Kidney (tissue), 14 donors: ENCODE data around the gene PDCD5. TPM values are rescaled to one million over a fixed set of nuclear protein-coding genes. Genes with fewer than 3 reads are reported as not detected.

Experiments
- DNase-seq, 5 donors: peaks; one replicate each; pipeline ENCODE4 v3.0.0-alpha.2; 2013 to 2020
- FAIRE-seq: peaks from 2 replicates; lab custom pipeline; 2012; peaks lifted over from hg19 to GRCh38; lab: Jason Lieb, UNC
- H3K27ac ChIP-seq, 2 donors: one replicate each; pipeline ENCODE4 v1.7.0; 2013; ENCODE audit warnings: low read depth in 2 of 2, low read length in 2 of 2, inconsistent platforms in 1 of 2
- H3K27me3 ChIP-seq: one replicate; pipeline ENCODE4 v1.7.1; 2013; ENCODE audit warnings: low read length, inconsistent platforms; ENCODE audit not compliant: control insufficient read depth, insufficient read depth
- H3K36me3 ChIP-seq, 3 donors: one replicate each; pipeline versions ENCODE4 v1.7.0 to v1.7.1; 2013; ENCODE audit warnings: low read length in 3 of 3, control low read depth in 1 of 3, inconsistent platforms in 1 of 3; ENCODE audit not compliant: insufficient read depth in 3 of 3, control insufficient read depth in 2 of 3
- H3K4me1 ChIP-seq, 3 donors: one replicate each; pipeline versions ENCODE4 v1.7.0 to v1.7.1; 2013; ENCODE audit warnings: low read length in 3 of 3, inconsistent platforms in 1 of 3, low read depth in 1 of 3; ENCODE audit not compliant: control insufficient read depth in 2 of 3, insufficient read depth in 2 of 3
- H3K4me3 ChIP-seq, 3 donors: one replicate each; pipeline versions ENCODE4 v1.7.0 to v1.8.1; 2013; ENCODE audit warnings: low read length in 3 of 3, control low read depth in 1 of 3, inconsistent platforms in 1 of 3
- H3K9ac ChIP-seq, 3 donors: one replicate each; pipeline versions ENCODE4 v1.7.0 to v1.7.1; 2013; ENCODE audit warnings: low read length in 3 of 3, control low read depth in 1 of 3, inconsistent platforms in 1 of 3
- H3K9me3 ChIP-seq, 3 donors: one replicate each; pipeline versions ENCODE4 v1.7.0 to v1.7.1; 2013; ENCODE audit warnings: low read length in 3 of 3, control low read depth in 1 of 3, inconsistent platforms in 1 of 3; ENCODE audit not compliant: control insufficient read depth in 2 of 3, insufficient read depth in 1 of 3
- intact Hi-C: fragments of 100-400 bp; cut with DNase I; formaldehyde crosslinking; loops from one replicate; pipeline ENCODE4 v1.11.1; 2022
- polyA plus RNA-seq: library from polyadenylated mRNA; stranded (reverse); fragments of 350-450 nt; fragmentation: Illumina TruSeq; extraction: RNeasy Lipid Tissue Mini Kit (QIAGEN cat#74804); gene quantifications from one replicate; pipeline ENCODE4 v1.2.3, GENCODE V29; 2014; ENCODE audit warnings: low read depth, low replicate concordance; ENCODE audit not compliant: insufficient read depth
- total RNA-seq: library from RNA; stranded (reverse); fragmentation: NEBNext Ultra II Directional; extraction: Animal tissue kit (Norgen Biotek cat#: 25700); gene quantifications from one replicate; pipeline ENCODE4 v1.2.1, GENCODE V29; 2021
- TF ChIP-seq, protein P1 (sequence below): IDR thresholded peaks from 3 replicates; pipeline ENCODE4 v1.5.1; 2012; ENCODE audit warnings: mild to moderate bottlenecking, moderate library complexity, borderline replicate concordance; ENCODE audit not compliant: insufficient read depth; ENCODE audit errors: extremely low read depth
- donor health status: control.
- donor health status: control.
- donor health status: control.
- donor health status: control.
- donor health status: control.
- donor health status: DM: yes; HTN: yes; CAD: no.
- donor health status: Normal renal cell carcinoma (clear cell type).

Gene PDCD5
- total and polyA plus RNA-seq, 2 donors from 2014 or later, result 62.6 to 116 TPM

DNA sequence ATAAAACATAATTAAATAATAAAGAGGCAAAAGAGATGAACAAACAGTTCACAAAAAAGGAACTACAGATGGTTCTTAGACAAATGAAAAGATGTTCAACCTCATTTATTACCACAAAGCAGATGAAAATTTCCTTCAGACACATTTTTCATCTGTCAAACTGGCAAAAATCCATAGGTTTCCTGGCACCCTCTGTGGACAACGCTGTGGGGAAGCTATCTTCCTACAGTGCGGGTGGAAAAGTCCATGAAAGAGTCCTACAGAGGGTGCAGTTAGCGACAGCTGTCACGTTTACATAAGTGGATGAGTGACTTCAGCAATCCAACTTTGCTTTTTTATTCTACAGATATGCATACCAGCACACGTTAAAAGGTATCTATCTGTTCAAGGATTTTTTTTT is 30.3 kb upstream of the PDCD5 start:
- Histone ChIP-seq H3K27ac (no peak overlapping the region), H3K4me3 (no peak overlapping the region), H3K9me3 (no peaks in the 10 kb centered on the region), H3K27me3 (no peaks in the 10 kb centered on the region), H3K9ac (no peak overlapping the region), H3K36me3 (no peaks in the 10 kb centered on the region), H3K4me1 (no peaks in the 10 kb centered on the region)
- FAIRE-seq (no peak), DNase-seq (no peak)
- intact Hi-C loops, result no loop called here
- TF ChIP-seq, protein P1, sequence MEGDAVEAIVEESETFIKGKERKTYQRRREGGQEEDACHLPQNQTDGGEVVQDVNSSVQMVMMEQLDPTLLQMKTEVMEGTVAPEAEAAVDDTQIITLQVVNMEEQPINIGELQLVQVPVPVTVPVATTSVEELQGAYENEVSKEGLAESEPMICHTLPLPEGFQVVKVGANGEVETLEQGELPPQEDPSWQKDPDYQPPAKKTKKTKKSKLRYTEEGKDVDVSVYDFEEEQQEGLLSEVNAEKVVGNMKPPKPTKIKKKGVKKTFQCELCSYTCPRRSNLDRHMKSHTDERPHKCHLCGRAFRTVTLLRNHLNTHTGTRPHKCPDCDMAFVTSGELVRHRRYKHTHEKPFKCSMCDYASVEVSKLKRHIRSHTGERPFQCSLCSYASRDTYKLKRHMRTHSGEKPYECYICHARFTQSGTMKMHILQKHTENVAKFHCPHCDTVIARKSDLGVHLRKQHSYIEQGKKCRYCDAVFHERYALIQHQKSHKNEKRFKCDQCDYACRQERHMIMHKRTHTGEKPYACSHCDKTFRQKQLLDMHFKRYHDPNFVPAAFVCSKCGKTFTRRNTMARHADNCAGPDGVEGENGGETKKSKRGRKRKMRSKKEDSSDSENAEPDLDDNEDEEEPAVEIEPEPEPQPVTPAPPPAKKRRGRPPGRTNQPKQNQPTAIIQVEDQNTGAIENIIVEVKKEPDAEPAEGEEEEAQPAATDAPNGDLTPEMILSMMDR, result no peak

DNA sequence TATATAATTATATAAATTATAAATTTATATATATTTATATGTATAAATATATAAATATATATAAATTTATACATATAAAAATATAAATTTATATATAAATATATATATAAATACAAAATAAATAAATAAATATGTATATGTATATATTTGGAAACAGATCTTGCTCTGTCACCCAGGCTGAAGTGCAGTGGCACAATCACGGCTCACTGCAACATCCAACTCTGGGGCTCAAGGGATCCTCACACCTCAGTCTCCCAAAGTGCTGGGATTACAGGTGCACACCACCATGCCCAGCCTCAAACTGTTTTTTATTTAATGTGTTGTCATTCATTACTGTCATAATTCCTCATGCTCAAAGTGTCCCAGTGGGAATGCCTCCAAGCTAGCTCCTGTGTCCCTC is 25.2 kb upstream of the PDCD5 start:
- DNase-seq (no peak), FAIRE-seq (no peak)
- no peaks in the 10 kb centered on the region for H3K36me3 ChIP-seq
- H3K4me1 ChIP-seq, result no peaks in the 10 kb centered on the region
- TF ChIP-seq, protein P1, result no peak
- intact Hi-C loops, result no loop called here
- H3K27me3 ChIP-seq, result no peaks in the 10 kb centered on the region
- no peak overlapping the region for H3K27ac ChIP-seq
- no peak overlapping the region for H3K4me3 ChIP-seq
- H3K9me3 ChIP-seq, result no peaks in the 10 kb centered on the region
- H3K9ac ChIP-seq, result no peak overlapping the region

DNA sequence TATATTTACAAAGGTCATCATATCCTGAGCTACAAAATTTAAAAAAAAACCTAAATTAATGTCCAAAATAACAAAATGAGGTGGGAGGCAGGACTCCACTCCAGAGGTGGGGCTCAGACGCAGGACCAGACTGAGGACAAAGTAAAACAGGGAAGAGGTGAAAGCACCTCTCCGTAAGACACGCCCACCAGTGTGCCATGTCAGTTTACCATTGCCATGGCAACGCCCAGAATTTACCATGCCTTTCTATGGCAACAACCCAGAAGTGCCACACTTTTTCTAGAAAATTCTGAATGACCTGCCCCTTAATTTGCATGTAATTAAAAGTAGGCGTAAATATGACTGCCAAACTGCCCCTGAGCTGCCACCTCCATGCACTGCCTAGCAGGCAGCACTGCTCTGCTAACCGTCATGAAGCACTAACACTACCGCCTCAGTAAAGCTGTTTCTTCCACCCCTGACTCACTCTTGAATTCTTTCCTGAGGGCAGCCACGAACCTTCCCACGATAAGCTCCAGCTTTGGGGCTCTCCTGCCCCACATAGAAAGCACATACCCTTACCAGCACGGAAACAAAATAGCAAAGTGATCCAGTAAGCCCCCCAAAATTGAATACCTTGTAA is 22.3 kb upstream of the PDCD5 start:
- TF ChIP-seq, protein P1, result no peak
- no peak overlapping the region for H3K4me3 ChIP-seq
- no peaks in the 10 kb centered on the region for H3K36me3 ChIP-seq
- no peak overlapping the region for H3K9ac ChIP-seq
- no peaks in the 10 kb centered on the region for H3K9me3 ChIP-seq
- no peaks in the 10 kb centered on the region for H3K27me3 ChIP-seq
- no peak for DNase-seq
- H3K27ac ChIP-seq, result no peak overlapping the region
- FAIRE-seq, result no peak
- intact Hi-C loops, result no loop called here
- H3K4me1 ChIP-seq, result no peaks in the 10 kb centered on the region

DNA sequence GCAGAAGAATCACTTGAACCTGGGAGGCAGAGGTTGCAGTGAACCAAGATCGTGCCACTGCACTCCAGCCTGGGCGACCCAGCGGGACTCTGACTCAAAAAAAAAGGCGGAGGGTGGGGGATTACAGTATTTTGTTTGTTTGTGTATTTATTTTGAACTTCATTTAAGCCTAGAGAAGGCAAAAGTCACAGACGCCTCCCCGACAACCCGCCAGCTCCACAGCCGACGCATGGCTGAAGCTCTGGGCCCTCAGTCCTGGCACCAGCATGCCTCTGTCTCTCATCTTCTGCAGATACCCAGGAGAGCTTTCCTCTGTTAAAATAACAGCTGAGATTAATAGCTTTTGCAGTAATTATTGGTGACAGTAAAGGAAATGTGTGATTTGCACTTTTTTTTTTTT is 17.2 kb upstream of the PDCD5 start:
- intact Hi-C loops, result no loop called here

More for the DNA sequence above, 17.2 kb upstream of the PDCD5 start:
- TF ChIP-seq, protein P1, result no peak
- Histone ChIP-seq H3K9ac (no peak overlapping the region), H3K36me3 (no peaks in the 10 kb centered on the region), H3K4me3 (no peak overlapping the region), H3K27ac (no peak overlapping the region), H3K4me1 (no peaks in the 10 kb centered on the region), H3K27me3 (no peaks in the 10 kb centered on the region), H3K9me3 (no peaks in the 10 kb centered on the region)
- DNase-seq, result no peak
- no peak for FAIRE-seq
